Measurements from ENCODE around the gene PSMB11.

DNA sequence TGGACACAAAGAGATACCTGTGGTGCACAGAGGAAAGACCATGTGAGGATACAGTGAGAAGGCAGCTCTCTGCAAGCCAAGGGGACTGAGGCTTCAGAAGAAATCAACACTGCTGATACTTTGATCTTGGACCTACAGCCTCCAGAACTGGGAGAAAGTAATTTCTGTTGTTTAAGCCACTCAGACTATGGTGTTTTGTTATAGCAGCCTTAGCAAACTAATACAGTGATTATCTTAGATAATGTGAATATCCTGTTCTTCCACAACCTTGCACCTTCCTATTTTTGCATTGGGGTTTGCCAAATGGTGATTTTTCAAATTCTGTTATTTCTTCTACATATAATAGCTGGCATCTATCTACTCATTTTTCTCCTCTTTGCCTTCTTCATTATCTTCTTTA is 23.9 kb upstream of the PSMB11 start:
- no peak for TF ChIP-seq CTCF (IDR thresholded peaks at IDR 0.05; ENCODE audit: low read length)
- no peak for TF ChIP-seq EZH2 (IDR thresholded peaks at IDR 0.05; ENCODE audit: borderline replicate concordance, low read length)

Data from OCI-LY1 (cell line).